CD4-positive, alpha-beta T cell (primary cell): ENCODE data around the gene FAM222A. TPM values are rescaled to one million over a fixed set of nuclear protein-coding genes. Genes with fewer than 3 reads are reported as not detected.

ENCODE experiments used
- ATAC-seq: fragments of 200-7000 bp; cut with Tn5 transposase; one replicate; pipeline ENCODE4 v1.10.0; 2022; ENCODE audit warnings: mild to moderate bottlenecking; ENCODE audit not compliant: poor library complexity
- CTCF ChIA-PET: fragments of 350-600 bp; sonication (Branson Sonifier 250); formaldehyde crosslinking; loops from one replicate; lab custom pipeline; 2021; ENCODE audit warnings: antibody characterized with exemption, inconsistent platforms; lab: Charles Lee
- POLR2A ChIA-PET: fragments of 350-600 bp; sonication (Branson Sonifier 250); formaldehyde crosslinking; loops from one replicate; lab custom pipeline; 2021; ENCODE audit warnings: antibody characterized with exemption, inconsistent platforms; lab: Charles Lee
- DNase-seq, 14 experiments: peaks; one replicate each; pipeline ENCODE4 v3.0.0-alpha.2; 2013 to 2020; ENCODE audit warnings: mixed read lengths in 2 of 14
- H3K27ac ChIP-seq, 2 donors: one replicate each; pipeline versions ENCODE4 v1.5.1 to v1.7.0; 2013; ENCODE audit warnings: low read length in 2 of 2, low read depth in 1 of 2, mild to moderate bottlenecking in 1 of 2
- H3K27me3 ChIP-seq, 2 experiments: 1 replicate in 1 of 2; 2 replicates in 1 of 2; pipeline versions ENCODE4 v1.6.1 to v1.7.0; 2013; ENCODE audit warnings: low read length in 2 of 2, control low read depth in 1 of 2, mild to moderate bottlenecking in 1 of 2, moderate library complexity in 1 of 2; ENCODE audit not compliant: insufficient read depth in 2 of 2, control insufficient read depth in 1 of 2
- H3K36me3 ChIP-seq: one replicate; pipeline ENCODE4 v1.6.1; 2013; ENCODE audit warnings: low read length, control low read depth; ENCODE audit not compliant: insufficient read depth
- H3K4me1 ChIP-seq: one replicate; pipeline ENCODE4 v1.6.1; 2013; ENCODE audit warnings: low read length, control low read depth; ENCODE audit not compliant: insufficient read depth
- H3K4me3 ChIP-seq: one replicate; pipeline ENCODE4 v1.5.1; 2013; ENCODE audit warnings: mild to moderate bottlenecking, low read length, moderate library complexity
- H3K9me3 ChIP-seq, 2 experiments: 1 replicate in 1 of 2; 2 replicates in 1 of 2; pipeline versions ENCODE4 v1.6.1 to v1.7.0; 2013; ENCODE audit warnings: low read length in 2 of 2, mild to moderate bottlenecking in 2 of 2, control low read depth in 1 of 2, moderate library complexity in 1 of 2; ENCODE audit not compliant: control insufficient read depth in 1 of 2, insufficient read depth in 1 of 2
- H3K27ac Mint-ChIP-seq: one replicate; pipeline ENCODE4 v1.8.0; 2020; ENCODE audit warnings: mixed read lengths
- H3K27me3 Mint-ChIP-seq: one replicate; pipeline ENCODE4 v1.8.0; 2021; ENCODE audit warnings: mixed read lengths
- H3K36me3 Mint-ChIP-seq: one replicate; pipeline ENCODE4 v1.8.0; 2021; ENCODE audit warnings: low read depth, mixed read lengths
- H3K4me1 Mint-ChIP-seq: one replicate; pipeline ENCODE4 v1.8.0; 2021; ENCODE audit warnings: low read depth, mixed read lengths
- H3K4me3 Mint-ChIP-seq: one replicate; pipeline ENCODE4 v1.8.0; 2020; ENCODE audit warnings: mild to moderate bottlenecking, mixed read lengths
- H3K9me3 Mint-ChIP-seq: one replicate; pipeline ENCODE4 v1.8.0; 2020; ENCODE audit warnings: mixed read lengths
- CTCF ChIP-seq: fragments of 200-600 bp; IDR thresholded peaks from one replicate; pipeline ENCODE4 v1.8.0; 2022; ENCODE audit warnings: antibody characterized with exemption, mild to moderate bottlenecking
- intact Hi-C, 2 experiments: fragments of 100-400 bp; cut with DNase I in 1 of 2; cut with micrococcal nuclease in 1 of 2; formaldehyde crosslinking; loops; one replicate each; pipeline versions ENCODE4 v1.15.1 to v1.9.0; 2023 to 2025; cut with DNase I, micrococcal nuclease
- total RNA-seq, 174 experiments: library from RNA in 2 of 174; stranded (reverse) in 2 of 174; gene quantifications; one replicate each; pipeline ENCODE4 v1.2.3 and lab custom pipeline; 2021 to 2026

Gene FAM222A
- total RNA-seq, 2 experiments from 2014 or later = 1.1 to 1.7 TPM

GRCh38 chr12:109807954-109808643, 94.5 kb downstream of the FAM222A start:
- no peaks in the 10 kb centered on the region for H3K4me1 Mint-ChIP-seq
- Histone ChIP-seq H3K27ac (no peak overlapping the region), H3K27me3 (peaks cover 0 to 4% of the 10 kb centered on the region in 2 experiments), H3K4me3 (no peak overlapping the region), H3K4me1 (peaks cover 6% of the 10 kb centered on the region), H3K9me3 (no peaks in the 10 kb centered on the region), H3K36me3 (no peaks in the 10 kb centered on the region)
- POLR2A ChIA-PET = no interaction called here
- intact Hi-C loops = loop anchor here in 1 of 2 experiments (5.0 kb wide), 1 partner anchor 294 kb away; no protein-coding TSS in a partner anchor
- ATAC-seq (no peak), DNase-seq (no peak)
- no peak for TF ChIP-seq CTCF
- H3K9me3 Mint-ChIP-seq = no peaks in the 10 kb centered on the region
- no peaks in the 10 kb centered on the region for H3K36me3 Mint-ChIP-seq
- no peak overlapping the region for H3K4me3 Mint-ChIP-seq
- no peak overlapping the region for H3K27ac Mint-ChIP-seq
- H3K27me3 Mint-ChIP-seq = peaks cover 5% of the 10 kb centered on the region
- CTCF ChIA-PET = interaction anchor here (1.5 kb wide), 1 partner anchor 37 kb away, joined by 7 read pairs; no protein-coding TSS in a partner anchor

GRCh38 chr12:109808876-109809646, 95.4 kb downstream of the FAM222A start:
- ChIA-PET POLR2A (no interaction called here), CTCF (no interaction called here)
- Histone ChIP-seq H3K4me1 (peaks cover 6% of the 10 kb centered on the region), H3K27ac (no peak overlapping the region), H3K36me3 (no peaks in the 10 kb centered on the region), H3K4me3 (no peak overlapping the region), H3K9me3 (no peaks in the 10 kb centered on the region), H3K27me3 (peaks cover 0 to 4% of the 10 kb centered on the region in 2 experiments)
- Mint-ChIP-seq H3K27ac (no peak overlapping the region), H3K27me3 (peaks cover 5% of the 10 kb centered on the region), H3K4me1 (no peaks in the 10 kb centered on the region), H3K9me3 (no peaks in the 10 kb centered on the region), H3K4me3 (no peak overlapping the region), H3K36me3 (no peaks in the 10 kb centered on the region)
- ATAC-seq (no peak), DNase-seq (no peak)
- TF ChIP-seq CTCF = no peak
- intact Hi-C loops = loop anchor here in 1 of 2 experiments (5.0 kb wide), 1 partner anchor 293 kb away; no protein-coding TSS in a partner anchor

- H3K4me1 ChIP-seq = no peaks in the 10 kb centered on the region
- ATAC-seq (no peak), DNase-seq (no peak)
- H3K27me3 ChIP-seq = peaks cover 0 to 4% of the 10 kb centered on the region in 2 experiments
- H3K27ac ChIP-seq = no peak overlapping the region
- no peak overlapping the region for H3K27ac Mint-ChIP-seq
- POLR2A ChIA-PET = no interaction called here
- no peaks in the 10 kb centered on the region for H3K4me1 Mint-ChIP-seq
- H3K4me3 Mint-ChIP-seq = no peak overlapping the region
- H3K27me3 Mint-ChIP-seq = no peaks in the 10 kb centered on the region
- no peaks in the 10 kb centered on the region for H3K36me3 Mint-ChIP-seq
- intact Hi-C loops = no loop called here
- TF ChIP-seq CTCF = no peak
- H3K9me3 Mint-ChIP-seq = no peaks in the 10 kb centered on the region
- CTCF ChIA-PET = no interaction called here
- no peaks in the 10 kb centered on the region for H3K9me3 ChIP-seq
- H3K36me3 ChIP-seq = no peaks in the 10 kb centered on the region
- no peak overlapping the region for H3K4me3 ChIP-seq
Observed at GRCh38 chr12:109810954-109811623, 97.5 kb downstream of the FAM222A start.
